Cardiac fibroblast (primary cell): Measurements from ENCODE around the gene TAF1.
"Not testable (repeated sequence)": the region's sequence is repeated elsewhere in the genome, so short reads cannot be mapped to it uniquely, and the experiment has no call there.

ENCODE experiments used
- DNase-seq, 2 donors: peaks; one replicate each; pipeline versions ENCODE4 v3.0.0 to v3.0.0-alpha.2; 2010; ENCODE audit warnings: low read depth in 2 of 2
- H3K4me3 ChIP-seq, 2 donors: replicated peaks in 1 of 2; 1 replicate in 1 of 2; 2 replicates in 1 of 2; pipeline ENCODE4 v1.5.1; 2011; ENCODE audit warnings: low read depth in 2 of 2, low read length in 2 of 2, mild to moderate bottlenecking in 2 of 2, moderate library complexity in 1 of 2
- CTCF ChIP-seq: IDR thresholded peaks from one replicate; pipeline ENCODE4 v1.5.1; 2011; ENCODE audit warnings: low read depth, mild to moderate bottlenecking, low read length, inconsistent platforms

The TAF1 gene

GRCh38 chrX:71364221-71364620, 1.9 kb upstream of the TAF1 start:
- H3K4me3 ChIP-seq: no peak overlapping the region
- DNase-seq: no peak
- TF ChIP-seq CTCF: no peak

GRCh38 chrX:71365356-71365874, 742 bp upstream of the TAF1 start:
- H3K4me3 ChIP-seq: peak overlapping the region; percentile 56 to 62
- no peak for DNase-seq
- TF ChIP-seq CTCF: no peak

DNA sequence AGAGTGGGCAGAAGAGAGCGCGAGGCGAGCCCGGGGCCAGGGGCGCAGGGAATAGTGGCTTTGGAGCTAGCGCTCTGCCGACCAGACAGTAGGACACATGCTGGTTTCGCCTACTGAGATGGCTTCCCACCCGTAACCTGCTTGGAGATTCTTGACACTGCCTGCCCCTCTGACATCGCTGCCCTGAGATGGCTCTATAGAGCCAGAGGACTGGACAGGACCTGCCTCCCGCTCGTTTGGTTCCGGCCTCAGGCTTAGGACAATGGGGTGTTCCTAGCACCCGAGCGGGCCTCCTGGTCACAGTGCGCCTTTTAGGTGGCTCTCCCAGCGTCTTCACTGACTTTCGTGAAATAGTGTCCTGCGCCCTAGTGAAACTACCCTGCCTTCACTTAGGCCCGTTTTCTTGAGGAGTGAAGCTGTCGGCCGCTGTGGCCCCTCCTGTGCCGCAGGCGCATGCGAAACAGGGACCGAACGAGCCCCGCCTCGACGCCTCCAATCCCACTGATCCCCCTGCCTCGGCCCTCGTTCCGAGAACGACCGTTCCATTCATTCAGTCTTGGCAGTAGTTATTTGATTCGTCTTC, 608 bp downstream of the TAF1 start:
- peak; percentile 25 to 27 for DNase-seq
- TF ChIP-seq CTCF: no peak

DNA sequence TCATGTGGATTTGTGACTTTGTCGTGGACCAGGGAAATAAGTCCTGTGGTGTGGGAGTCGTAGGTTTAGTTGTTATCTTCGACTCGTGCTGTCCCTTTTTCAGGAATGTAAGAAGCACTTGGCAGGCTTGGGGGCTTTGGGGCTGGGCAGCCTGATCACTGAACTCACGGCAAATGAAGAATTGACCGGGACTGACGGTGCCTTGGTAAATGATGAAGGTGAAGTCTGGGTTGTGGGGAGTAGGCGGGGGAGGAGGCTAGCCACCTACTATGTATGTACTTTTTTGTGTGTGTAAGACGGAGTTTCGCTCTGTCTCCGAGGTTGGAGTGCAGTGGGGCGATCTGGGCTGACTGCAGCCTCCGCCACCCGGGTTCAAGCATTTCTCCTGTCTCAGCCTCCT, 1.2 kb downstream of the TAF1 start:
- peak in 1 of 2 donors; percentile 13 for DNase-seq
- TF ChIP-seq CTCF: no peak
- H3K4me3 ChIP-seq: peak overlapping the region; percentile 78 to 85

More for the DNA sequence above, 608 bp downstream of the TAF1 start:
- peak overlapping the region; percentile 78 to 85 for H3K4me3 ChIP-seq

GRCh38 chrX:71372388-71372787, 6.2 kb downstream of the TAF1 start:
- TF ChIP-seq CTCF: no peak
- no peak for DNase-seq
- H3K4me3 ChIP-seq: no peak overlapping the region

GRCh38 chrX:71378732-71379131, 12.6 kb downstream of the TAF1 start:
- no peak overlapping the region for H3K4me3 ChIP-seq
- TF ChIP-seq CTCF: no peak
- peak; percentile 6 to 59 for DNase-seq

DNA sequence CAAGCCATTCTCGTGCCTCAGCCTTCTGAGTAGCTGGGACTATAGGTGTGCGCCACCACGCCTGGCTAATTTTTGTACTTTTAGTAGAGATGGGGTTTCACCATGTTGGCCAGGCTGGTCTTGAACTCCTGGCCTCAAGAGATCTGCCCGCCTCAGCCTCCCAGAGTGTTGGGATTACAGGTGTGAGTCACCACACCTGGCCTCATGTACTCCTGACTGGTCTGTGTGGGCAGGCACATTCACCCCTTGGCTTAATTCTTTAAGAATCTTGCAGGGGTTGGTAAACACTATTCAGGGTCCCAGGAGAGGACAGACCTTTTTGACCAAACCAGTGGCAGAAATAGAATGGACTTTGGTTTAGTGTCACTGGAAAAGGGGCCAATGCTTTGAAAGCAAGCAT, 25.6 kb downstream of the TAF1 start:
- not testable (repeated sequence) for H3K4me3 ChIP-seq, DNase-seq
